Measurements from ENCODE around the gene SOAT2.

Gene SOAT2

DNA sequence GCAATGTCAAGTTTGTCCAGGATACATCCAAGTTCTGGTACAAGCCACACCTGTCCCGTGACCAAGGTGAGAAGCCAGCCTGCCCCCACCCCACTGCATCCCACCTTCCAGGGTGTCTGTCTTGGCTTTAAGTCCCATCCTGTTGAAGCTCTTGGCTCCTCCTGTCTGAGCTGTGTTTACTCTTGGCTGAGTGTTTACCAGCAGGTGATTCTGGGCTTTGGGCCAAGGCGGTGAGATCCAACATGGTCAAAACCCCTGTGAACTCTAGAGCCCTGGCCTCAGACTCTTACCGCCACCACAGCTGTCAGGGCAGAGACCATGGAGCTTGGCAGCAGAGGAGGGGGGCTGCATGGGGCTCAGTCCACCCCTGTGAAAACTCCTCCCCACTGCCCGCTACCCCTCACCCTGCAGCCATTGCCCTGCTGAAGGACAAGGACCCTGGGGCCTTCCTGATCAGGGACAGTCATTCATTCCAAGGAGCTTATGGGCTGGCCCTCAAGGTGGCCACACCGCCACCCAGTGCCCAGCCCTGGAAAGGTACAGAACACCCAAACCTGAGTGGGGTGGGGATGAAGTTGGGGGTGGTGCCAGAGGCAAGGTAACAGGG, 41.8 kb upstream of the SOAT2 start:
- DNase-seq: no peak
- CTCF ChIA-PET: interaction anchor here (0.7 to 1.4 kb wide), 6 partner anchors 8 to 284 kb away, joined by 3 to 7 read pairs (median 3); no protein-coding TSS in a partner anchor
- peaks cover 34% of the 10 kb centered on the region for H3K27me3 Mint-ChIP-seq
- H3K36me3 Mint-ChIP-seq: peaks cover 16% of the 10 kb centered on the region
- no peaks in the 10 kb centered on the region for H3K9me3 Mint-ChIP-seq
- H3K4me3 Mint-ChIP-seq: no peak overlapping the region
- H3K4me1 Mint-ChIP-seq: peaks cover 5% of the 10 kb centered on the region
- H3K27ac Mint-ChIP-seq: no peak overlapping the region

DNA sequence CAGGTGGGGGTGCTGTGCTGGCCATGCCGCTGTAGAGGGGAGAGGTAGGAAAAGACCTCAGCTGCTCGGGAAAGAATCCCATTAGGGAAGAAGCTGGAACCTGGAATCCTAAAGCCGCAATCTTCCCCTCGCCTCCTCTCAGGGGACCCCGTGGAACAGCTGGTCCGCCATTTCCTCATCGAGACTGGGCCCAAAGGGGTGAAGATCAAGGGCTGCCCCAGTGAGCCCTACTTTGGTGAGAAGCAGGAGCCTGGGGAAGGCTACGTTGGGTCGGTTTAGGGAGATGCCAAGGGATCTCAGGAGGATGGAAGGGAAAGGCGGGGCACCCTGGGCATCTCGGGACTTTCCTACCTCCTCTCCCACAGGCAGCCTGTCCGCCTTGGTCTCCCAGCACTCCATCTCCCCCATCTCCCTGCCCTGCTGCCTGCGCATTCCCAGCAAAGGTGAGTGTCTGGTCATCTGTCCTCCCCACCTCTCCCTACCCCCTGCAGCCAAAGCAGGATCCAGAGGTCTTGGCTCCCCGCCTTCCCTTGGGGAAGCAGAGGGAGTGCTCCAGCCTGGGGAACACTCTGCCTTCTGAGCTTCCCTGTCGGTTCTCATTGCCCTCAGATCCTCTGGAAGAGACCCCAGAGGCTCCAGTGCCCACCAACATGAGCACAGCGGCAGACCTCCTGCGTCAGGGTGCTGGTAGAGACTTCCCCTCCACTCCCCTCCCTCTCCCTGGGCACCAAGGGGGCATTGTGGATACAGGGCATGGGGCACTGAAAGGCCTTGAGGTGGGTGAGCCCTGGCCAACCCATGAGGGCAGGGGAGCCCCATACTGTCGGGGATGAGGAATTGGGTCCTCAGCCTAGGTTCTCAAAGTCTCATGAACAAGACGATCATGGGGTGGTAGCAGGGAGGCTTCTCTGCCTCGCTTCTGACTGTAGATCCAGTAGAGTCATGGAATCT, 41.0 kb upstream of the SOAT2 start:
- H3K27me3 Mint-ChIP-seq: peaks cover 28% of the 10 kb centered on the region
- peaks cover 17% of the 10 kb centered on the region for H3K36me3 Mint-ChIP-seq
- no peak for DNase-seq
- no peaks in the 10 kb centered on the region for H3K9me3 Mint-ChIP-seq
- H3K4me1 Mint-ChIP-seq: peaks cover 5% of the 10 kb centered on the region
- H3K27ac Mint-ChIP-seq: no peak overlapping the region
- H3K4me3 Mint-ChIP-seq: no peak overlapping the region
- CTCF ChIA-PET: interaction anchor here (0.7 to 12.1 kb wide), 9 partner anchors 7 to 283 kb away, joined by 3 to 250 read pairs (median 3); partner anchors contain the start of genes IGFBP6 and SOAT2

DNA sequence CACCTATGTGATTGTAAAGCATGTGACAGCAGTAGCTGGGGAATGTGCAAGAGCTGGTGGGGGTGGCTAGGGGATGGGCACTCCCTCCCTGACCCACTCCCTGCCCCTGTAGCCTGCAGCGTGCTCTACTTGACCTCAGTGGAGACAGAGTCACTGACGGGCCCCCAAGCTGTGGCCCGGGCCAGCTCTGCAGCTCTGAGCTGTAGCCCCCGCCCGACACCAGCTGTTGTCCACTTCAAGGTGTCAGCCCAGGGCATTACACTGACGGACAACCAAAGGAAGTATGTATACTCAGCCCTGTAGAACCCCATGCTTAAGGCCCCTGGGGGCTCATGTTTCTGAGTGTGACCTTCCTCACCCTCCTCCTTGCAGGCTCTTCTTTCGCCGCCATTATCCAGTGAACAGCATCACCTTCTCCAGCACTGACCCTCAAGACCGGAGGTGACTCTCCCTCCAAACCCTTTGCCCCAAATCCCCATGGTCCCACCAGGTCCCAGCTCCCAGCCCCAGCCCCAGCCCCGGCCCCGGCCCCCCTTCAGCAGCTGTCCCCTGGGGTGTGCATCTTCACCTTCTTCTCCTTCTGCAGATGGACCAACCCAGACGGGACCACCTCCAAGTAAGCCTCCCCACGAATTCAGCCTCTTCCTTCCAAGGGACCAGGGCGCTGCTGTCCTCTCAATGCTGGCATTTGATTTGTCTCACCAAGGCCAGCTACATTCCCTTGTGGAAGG, 40.1 kb upstream of the SOAT2 start:
- H3K27ac Mint-ChIP-seq: no peak overlapping the region
- CTCF ChIA-PET: interaction anchor here (1.2 to 12.1 kb wide), 4 partner anchors 8 to 37 kb away, joined by 3 to 250 read pairs (median 17); partner anchors contain the start of genes IGFBP6 and SOAT2
- no peaks in the 10 kb centered on the region for H3K9me3 Mint-ChIP-seq
- DNase-seq: no peak
- peaks cover 19% of the 10 kb centered on the region for H3K27me3 Mint-ChIP-seq
- H3K36me3 Mint-ChIP-seq: peaks cover 17% of the 10 kb centered on the region
- H3K4me3 Mint-ChIP-seq: no peak overlapping the region
- peaks cover 5% of the 10 kb centered on the region for H3K4me1 Mint-ChIP-seq

DNA sequence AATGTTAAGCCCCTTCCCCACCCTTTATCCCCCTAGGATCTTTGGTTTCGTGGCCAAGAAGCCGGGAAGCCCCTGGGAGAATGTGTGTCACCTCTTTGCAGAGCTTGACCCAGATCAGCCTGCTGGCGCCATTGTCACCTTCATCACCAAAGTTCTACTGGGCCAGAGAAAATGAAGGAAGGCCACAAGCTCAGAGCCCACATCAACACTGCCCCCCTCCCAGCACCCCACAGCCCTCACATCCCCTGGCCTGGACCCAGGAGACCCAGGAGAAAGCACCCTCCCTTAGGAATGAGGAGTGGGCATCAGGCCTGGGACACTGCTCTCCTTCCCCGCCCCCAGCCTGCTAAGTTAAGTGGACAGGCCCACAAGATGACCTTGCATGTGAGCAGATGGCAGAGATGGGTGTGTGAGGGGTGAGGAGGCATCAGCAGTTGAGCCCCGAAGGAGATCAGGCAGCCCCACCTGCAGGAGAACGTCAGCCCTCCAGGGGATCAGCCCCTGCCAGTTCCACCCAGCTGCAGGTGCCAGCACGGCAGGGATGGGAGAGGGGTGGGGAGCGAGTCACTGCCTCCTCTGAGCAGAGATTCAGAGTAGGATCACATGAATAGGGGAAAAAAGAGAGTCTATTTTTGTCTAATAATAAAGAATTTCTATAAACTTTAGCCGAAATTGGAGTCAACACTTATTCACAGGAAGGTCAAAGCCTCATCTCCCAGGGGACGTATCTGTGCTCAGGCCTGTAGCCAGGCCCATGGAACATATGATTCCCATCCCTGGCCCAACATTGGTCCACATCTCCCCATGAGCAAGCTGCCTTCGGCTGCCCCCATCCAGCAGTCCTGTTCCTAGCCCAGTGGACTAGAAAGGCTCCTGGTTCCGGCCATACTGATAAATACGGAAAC, 39.3 kb upstream of the SOAT2 start:
- no peak overlapping the region for H3K4me3 Mint-ChIP-seq
- no peak for DNase-seq
- H3K4me1 Mint-ChIP-seq: peaks cover 5% of the 10 kb centered on the region
- CTCF ChIA-PET: interaction anchor here (1.2 to 12.1 kb wide), 7 partner anchors 9 to 187 kb away, joined by 3 to 250 read pairs (median 28); partner anchors contain the start of genes IGFBP6, SOAT2 and SPRYD3
- H3K36me3 Mint-ChIP-seq: peaks cover 19% of the 10 kb centered on the region
- H3K9me3 Mint-ChIP-seq: no peaks in the 10 kb centered on the region
- no peak overlapping the region for H3K27ac Mint-ChIP-seq
- H3K27me3 Mint-ChIP-seq: peaks cover 13% of the 10 kb centered on the region

DNA sequence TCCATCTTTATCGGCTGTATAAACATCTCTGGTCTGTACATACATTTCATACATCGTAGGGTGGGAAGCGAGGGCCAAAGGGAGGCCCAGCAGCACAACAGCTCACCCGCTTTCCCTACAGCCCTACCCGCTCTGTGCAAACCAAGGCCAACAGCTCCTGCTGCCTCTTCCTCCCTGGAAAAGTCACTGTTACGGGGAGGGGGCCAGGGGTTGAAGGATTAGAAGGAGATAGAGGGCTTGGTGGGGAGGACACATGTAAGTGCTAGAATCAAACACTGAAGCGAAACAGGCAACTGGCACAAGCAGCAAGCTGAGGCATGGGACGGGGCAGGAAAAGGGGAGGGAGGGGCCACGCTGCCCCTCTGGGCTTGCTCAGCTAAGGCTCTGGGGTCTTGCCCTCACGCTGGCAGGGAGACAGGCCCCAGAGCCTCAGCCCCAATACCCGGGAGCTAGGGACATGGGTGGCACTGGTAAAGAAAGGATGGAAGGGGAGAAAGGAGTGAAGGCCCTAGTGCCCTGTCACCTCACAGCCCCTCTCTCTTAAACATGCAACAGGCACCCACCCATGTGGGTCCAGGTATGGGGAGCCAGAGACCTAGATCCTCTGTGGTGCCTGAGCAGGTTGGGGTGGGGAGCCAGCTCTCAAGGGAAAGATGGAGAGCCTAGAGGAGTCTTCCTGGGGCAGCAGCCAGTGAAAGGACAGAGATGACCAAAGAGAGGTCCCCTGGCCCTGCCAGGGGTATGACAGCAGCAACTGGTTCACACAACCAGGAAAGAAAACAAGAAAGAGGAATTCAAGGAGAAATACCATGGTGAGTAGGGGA, 38.5 kb upstream of the SOAT2 start:
- CTCF ChIA-PET: interaction anchor here (0.8 to 12.1 kb wide), 19 partner anchors 9 to 280 kb away, joined by 3 to 250 read pairs (median 7); partner anchors contain the start of genes IGFBP6, ITGB7, SOAT2 and SPRYD3
- Mint-ChIP-seq H3K4me1 (peaks cover 5% of the 10 kb centered on the region), H3K27ac (no peak overlapping the region), H3K9me3 (no peaks in the 10 kb centered on the region), H3K36me3 (peaks cover 19% of the 10 kb centered on the region), H3K27me3 (peaks cover 13% of the 10 kb centered on the region), H3K4me3 (no peak overlapping the region)
- no peak for DNase-seq

DNA sequence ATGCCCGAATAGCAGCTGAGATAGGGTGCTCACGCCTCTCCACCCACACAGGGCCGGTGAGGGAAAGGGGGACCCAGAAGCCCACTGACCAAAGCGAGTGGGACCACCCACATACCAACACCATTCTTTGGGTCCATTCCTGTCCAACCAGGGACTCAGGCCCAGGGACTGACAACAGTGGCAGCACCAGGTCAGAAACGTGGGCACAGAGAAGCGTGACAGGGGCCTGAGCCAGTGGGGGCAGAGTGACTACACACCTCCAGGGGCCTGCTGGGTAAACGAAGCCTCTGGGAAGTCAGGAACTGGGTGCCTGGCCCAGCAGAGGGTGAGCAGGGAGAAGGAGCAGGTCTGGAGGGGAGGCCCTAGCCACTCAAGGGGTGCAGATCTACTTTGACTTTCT, 37.8 kb upstream of the SOAT2 start:
- DNase-seq: no peak
- H3K27me3 Mint-ChIP-seq: peaks cover 8% of the 10 kb centered on the region
- CTCF ChIA-PET: interaction anchor here (0.8 to 12.1 kb wide), 31 partner anchors 8 to 447 kb away, joined by 3 to 250 read pairs (median 5); partner anchors contain the start of genes IGFBP6, ITGB7, SOAT2 and SPRYD3
- H3K9me3 Mint-ChIP-seq: no peaks in the 10 kb centered on the region
- no peak overlapping the region for H3K27ac Mint-ChIP-seq
- H3K4me1 Mint-ChIP-seq: peaks cover 5% of the 10 kb centered on the region
- H3K4me3 Mint-ChIP-seq: no peak overlapping the region
- H3K36me3 Mint-ChIP-seq: peaks cover 21% of the 10 kb centered on the region

DNA sequence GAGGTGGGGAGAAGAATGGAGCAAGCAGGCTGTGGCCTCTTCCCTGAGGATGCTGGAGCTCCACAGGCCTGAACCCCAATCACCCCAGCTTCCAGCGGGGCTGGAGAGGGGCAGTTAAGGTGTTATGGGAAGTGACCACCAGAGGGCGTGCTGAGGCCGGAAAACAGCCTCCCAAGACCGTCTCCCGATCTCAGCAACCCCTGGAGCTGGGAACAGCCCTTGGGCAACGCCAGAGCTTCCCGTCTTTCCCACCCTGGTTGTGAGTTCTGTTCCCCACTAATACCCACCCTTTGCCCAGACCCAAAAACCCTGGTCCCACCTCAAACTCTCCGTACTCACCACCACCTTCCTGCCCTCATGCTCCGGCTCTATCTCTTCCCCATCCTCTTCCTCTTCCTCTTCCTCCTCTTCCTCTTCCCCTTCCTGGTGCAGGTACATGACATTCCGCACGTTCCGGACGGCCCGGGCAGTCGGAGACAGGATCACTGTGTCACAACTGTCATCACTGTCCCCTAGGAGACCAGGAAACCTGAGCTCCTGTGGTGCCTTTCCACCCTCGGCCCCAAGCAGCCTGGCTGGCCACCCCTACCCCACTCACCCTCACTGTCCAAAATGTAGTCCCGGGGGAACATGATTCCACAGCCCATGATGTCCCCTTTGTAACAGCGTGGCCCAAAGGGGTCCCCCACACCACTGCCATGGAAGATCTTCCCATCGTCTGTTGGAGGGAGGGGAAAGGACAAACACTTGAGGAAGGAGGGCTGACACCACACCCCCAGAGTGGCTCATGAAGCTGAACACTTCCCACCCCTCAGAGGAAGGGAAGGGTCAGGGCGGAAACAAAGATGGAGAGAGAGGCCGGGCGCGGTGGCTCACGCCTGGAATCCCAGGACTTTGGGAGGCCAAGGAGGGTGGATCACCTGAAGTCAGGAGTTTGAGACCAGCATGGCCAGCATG, 37.0 kb upstream of the SOAT2 start:
- Mint-ChIP-seq H3K9me3 (no peaks in the 10 kb centered on the region), H3K27me3 (peaks cover 3% of the 10 kb centered on the region), H3K4me3 (no peak overlapping the region), H3K27ac (no peak overlapping the region), H3K4me1 (peaks cover 5% of the 10 kb centered on the region), H3K36me3 (peaks cover 27% of the 10 kb centered on the region)
- peak; percentile 78 for DNase-seq
- CTCF ChIA-PET: interaction anchor here (0.7 to 12.1 kb wide), 39 partner anchors 8 to 447 kb away, joined by 3 to 250 read pairs (median 4); partner anchors contain the start of genes IGFBP6, ITGB7, SOAT2 and SPRYD3

DNA sequence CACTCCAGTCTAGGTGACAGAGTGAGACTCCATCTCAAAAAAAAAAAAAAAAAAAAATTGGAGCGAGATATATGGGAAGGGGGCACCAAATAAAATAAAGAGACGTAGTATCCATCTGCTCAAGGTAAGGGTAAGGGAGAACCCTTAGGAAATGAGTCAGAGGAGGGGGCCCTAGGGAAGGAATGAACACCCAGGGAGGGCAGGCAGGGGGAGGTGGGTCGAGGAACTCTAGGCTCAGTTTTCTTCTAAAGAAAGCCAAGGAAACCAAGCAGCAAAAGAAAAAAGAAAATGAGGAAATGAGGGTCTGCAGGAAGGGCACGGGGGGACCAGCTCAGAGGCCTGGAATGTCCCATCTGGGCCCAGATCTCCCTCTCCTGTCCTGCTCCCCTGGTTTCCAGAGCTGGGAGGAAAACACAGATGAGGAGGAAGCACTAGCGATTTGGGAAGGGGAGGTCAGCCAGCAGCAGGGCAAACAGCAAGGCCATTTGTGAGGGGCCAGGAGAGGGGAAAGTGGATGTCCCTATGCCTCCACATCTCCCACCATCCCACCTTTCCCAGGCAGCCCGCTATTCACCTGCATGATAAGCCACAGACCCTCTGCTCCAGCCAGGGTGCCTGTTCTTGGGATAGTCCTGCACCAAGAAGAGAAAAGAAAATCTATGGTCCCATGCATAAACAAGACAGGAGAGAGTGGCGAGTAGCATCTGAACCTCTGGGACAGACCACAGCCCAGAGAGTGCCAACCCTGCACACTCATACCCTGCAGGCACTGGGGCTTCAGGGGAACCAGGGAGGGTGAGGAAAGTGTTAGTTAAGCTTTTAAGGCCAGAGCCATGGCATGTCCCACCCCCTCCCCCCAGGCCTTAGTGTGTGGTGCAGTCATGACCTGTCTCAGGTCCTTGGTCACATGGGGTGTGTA, 36.0 kb upstream of the SOAT2 start:
- Mint-ChIP-seq H3K9me3 (no peaks in the 10 kb centered on the region), H3K4me3 (no peak overlapping the region), H3K27ac (no peak overlapping the region), H3K4me1 (peaks cover 5% of the 10 kb centered on the region), H3K36me3 (peaks cover 34% of the 10 kb centered on the region), H3K27me3 (no peaks in the 10 kb centered on the region)
- DNase-seq: no peak
- CTCF ChIA-PET: interaction anchor here (0.8 to 12.1 kb wide), 14 partner anchors 9 to 278 kb away, joined by 3 to 250 read pairs (median 6); partner anchors contain the start of genes IGFBP6, SOAT2 and SPRYD3

DNA sequence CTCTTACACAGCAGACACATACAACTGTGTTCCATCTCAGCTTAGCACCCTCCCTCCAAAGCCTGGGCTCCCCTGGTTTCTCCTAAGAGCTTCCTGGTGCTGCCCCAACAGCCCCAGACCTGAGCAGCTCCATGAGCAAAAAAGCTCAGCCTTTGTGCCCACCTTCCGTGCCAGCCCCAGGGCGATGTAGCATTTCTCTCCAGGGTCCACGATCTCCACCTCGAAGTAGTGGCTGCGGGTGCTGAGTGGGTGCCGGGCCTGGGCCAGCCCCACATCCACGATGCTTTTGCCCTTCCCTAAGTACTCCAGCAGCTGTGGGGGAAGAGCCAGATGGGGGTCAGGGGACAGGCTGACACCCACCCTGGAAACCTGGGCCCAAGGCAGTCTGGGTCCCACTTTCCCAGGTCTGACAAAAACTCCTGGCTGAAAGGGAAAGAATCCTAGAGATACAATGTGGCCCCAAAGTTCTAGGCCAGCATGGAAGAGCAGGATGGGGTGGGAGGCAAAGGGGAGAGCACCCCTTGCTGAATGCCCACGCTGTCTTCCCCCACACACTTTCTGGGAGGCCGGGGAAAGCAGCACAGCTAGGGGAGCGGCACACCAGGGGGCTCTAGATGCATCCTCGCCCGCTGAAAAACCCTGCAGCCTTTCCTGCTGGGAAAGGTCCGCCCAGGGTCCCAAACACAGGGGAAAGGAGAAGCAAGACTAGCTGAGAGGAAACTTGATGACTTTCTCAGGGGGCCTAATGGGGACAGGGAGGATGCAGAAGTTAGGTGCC, 35.1 kb upstream of the SOAT2 start:
- H3K36me3 Mint-ChIP-seq: peaks cover 40% of the 10 kb centered on the region
- H3K4me3 Mint-ChIP-seq: no peak overlapping the region
- no peaks in the 10 kb centered on the region for H3K9me3 Mint-ChIP-seq
- H3K4me1 Mint-ChIP-seq: peaks cover 10% of the 10 kb centered on the region
- no peaks in the 10 kb centered on the region for H3K27me3 Mint-ChIP-seq
- H3K27ac Mint-ChIP-seq: peak overlapping the region; percentile 45
- CTCF ChIA-PET: interaction anchor here (1.1 to 12.1 kb wide), 6 partner anchors 8 to 32 kb away, joined by 3 to 250 read pairs (median 24); partner anchors contain the start of genes IGFBP6, SOAT2 and SPRYD3
- DNase-seq: no peak
